Measurements from ENCODE around the gene MIPOL1.
"Not testable (repeated sequence)": the region's sequence is repeated elsewhere in the genome, so short reads cannot be mapped to it uniquely, and the experiment has no call there.

MIPOL1 gene

GRCh38 chr14:37236044-37236443 lies 38.3 kb downstream of the MIPOL1 start:
- DNase-seq: not testable (repeated sequence)

GRCh38 chr14:37237094-37237493 lies 39.4 kb downstream of the MIPOL1 start:
- no peak for DNase-seq

GRCh38 chr14:37237735-37238200 lies 40.0 kb downstream of the MIPOL1 start:
- DNase-seq: no peak

GRCh38 chr14:37241198-37241597 lies 43.5 kb downstream of the MIPOL1 start:
- DNase-seq: no peak

- DNase-seq: no peak
Observed at GRCh38 chr14:37246427-37246829, 48.7 kb downstream of the MIPOL1 start.

- DNase-seq: no peak
Observed at GRCh38 chr14:37247791-37248461, 50.2 kb downstream of the MIPOL1 start.

GRCh38 chr14:37251775-37252174 lies 54.0 kb downstream of the MIPOL1 start:
- DNase-seq: no peak

GRCh38 chr14:37252434-37252833 lies 54.7 kb downstream of the MIPOL1 start:
- DNase-seq: no peak

GRCh38 chr14:37253905-37254304 lies 56.2 kb downstream of the MIPOL1 start:
- DNase-seq: no peak

- no peak for DNase-seq
Observed at GRCh38 chr14:37254411-37254947, 56.7 kb downstream of the MIPOL1 start.

- no peak for DNase-seq
Observed at GRCh38 chr14:37257501-37258070, 59.8 kb downstream of the MIPOL1 start.

GRCh38 chr14:37262649-37263048 lies 64.9 kb downstream of the MIPOL1 start:
- no peak for DNase-seq

- DNase-seq: no peak
Observed at GRCh38 chr14:37263656-37264236, 66.0 kb downstream of the MIPOL1 start.

- DNase-seq: no peak
Observed at GRCh38 chr14:37268788-37269187, 71.1 kb downstream of the MIPOL1 start.

GRCh38 chr14:37270629-37271028 lies 72.9 kb downstream of the MIPOL1 start:
- no peak for DNase-seq

GRCh38 chr14:37272569-37272968 lies 74.8 kb downstream of the MIPOL1 start:
- DNase-seq: no peak

- DNase-seq: no peak
Observed at GRCh38 chr14:37274652-37275051, 76.9 kb downstream of the MIPOL1 start.

- no peak for DNase-seq
Observed at GRCh38 chr14:37275963-37276362, 78.2 kb downstream of the MIPOL1 start.

- no peak for DNase-seq
Observed at GRCh38 chr14:37278636-37279538, 81.2 kb downstream of the MIPOL1 start.

- DNase-seq: no peak
Observed at GRCh38 chr14:37279818-37280217, 82.1 kb downstream of the MIPOL1 start.

GRCh38 chr14:37284760-37285159 lies 87.0 kb downstream of the MIPOL1 start:
- DNase-seq: no peak

- no peak for DNase-seq
Observed at GRCh38 chr14:37285220-37285619, 87.5 kb downstream of the MIPOL1 start.

GRCh38 chr14:37289688-37290087 lies 92.0 kb downstream of the MIPOL1 start:
- no peak for DNase-seq

Measured in activated T-cell treated with anti-CD3 and anti-CD28 coated beads, Interleukin-2, amount 50 U/mL, for 1 hour (primary cell).